OCI-LY7 (cell line): ENCODE measurements around the gene KIF6. TPM values are rescaled to one million over a fixed set of nuclear protein-coding genes. Genes with fewer than 3 reads are reported as not detected.

ENCODE experiments used
- BruUV-seq: library from RNA; stranded (reverse); fragments of 400-500 nt; replicated peaks from 2 replicates; lab custom pipeline; 2021; lab: Mats Ljungman, UMichigan
- CTCF ChIA-PET: fragments of 300-600 bp; sonication (Branson Sonifier 250); formaldehyde crosslinking; loops from one replicate; lab custom pipeline; 2022; ENCODE audit warnings: antibody characterized with exemption; ENCODE audit not compliant: unreplicated experiment; lab: Charles Lee
- POLR2A ChIA-PET: fragments of 300-600 bp; sonication (Branson Sonifier 250); formaldehyde crosslinking; loops from one replicate; lab custom pipeline; 2022; ENCODE audit warnings: antibody characterized with exemption; lab: Charles Lee
- DNase-seq: peaks from one replicate; pipeline ENCODE4 v3.0.0-alpha.2; 2015; ENCODE audit warnings: low spot score
- H2AFZ ChIP-seq: fragments of 200-600 bp; sonication (generic), shearing (Covaris generic); 2 replicates; pipeline ENCODE4 v1.6.1; 2014; ENCODE audit warnings: mild to moderate bottlenecking, antibody characterized with exemption, low read length, moderate library complexity
- H3K27ac ChIP-seq: fragments of 200-600 bp; sonication (generic); 2 replicates; pipeline ENCODE4 v1.5.1; 2014; ENCODE audit warnings: mixed run types, low read depth, mild to moderate bottlenecking, moderate library complexity, low read length, inconsistent platforms; ENCODE audit not compliant: poor library complexity, severe bottlenecking
- H3K36me3 ChIP-seq: fragments of 200-600 bp; sonication (generic); 2 replicates; pipeline ENCODE4 v1.6.1; 2014; ENCODE audit warnings: mild to moderate bottlenecking, antibody characterized with exemption, low read length, moderate library complexity, mixed read lengths; ENCODE audit not compliant: insufficient read depth
- H3K4me1 ChIP-seq: fragments of 200-600 bp; sonication (generic); 2 replicates; pipeline ENCODE4 v1.5.1; 2014; ENCODE audit warnings: mild to moderate bottlenecking, low read length; ENCODE audit not compliant: insufficient read depth, poor library complexity, severe bottlenecking
- H3K4me2 ChIP-seq: fragments of 200-600 bp; sonication (generic); 2 replicates; pipeline ENCODE4 v1.6.1; 2014; ENCODE audit warnings: mild to moderate bottlenecking, low read length
- H3K4me3 ChIP-seq: fragments of 200-600 bp; sonication (generic); 2 replicates; pipeline ENCODE4 v1.5.1; 2014; ENCODE audit warnings: mild to moderate bottlenecking, low read depth, low read length; ENCODE audit not compliant: poor library complexity, severe bottlenecking
- H3K79me2 ChIP-seq: fragments of 200-600 bp; sonication (generic); 2 replicates; pipeline ENCODE4 v1.6.1; 2016; ENCODE audit warnings: low read depth, mild to moderate bottlenecking, low read length, moderate library complexity, mixed read lengths; ENCODE audit not compliant: insufficient read depth
- H3K9me2 ChIP-seq: fragments of 200-600 bp; sonication (generic); 2 replicates; pipeline ENCODE4 v1.6.1; 2016; ENCODE audit warnings: mild to moderate bottlenecking, low read length, mixed read lengths; ENCODE audit not compliant: insufficient read depth
- H3K9me3 ChIP-seq: fragments of 200-600 bp; sonication (generic); 2 replicates; pipeline ENCODE4 v1.6.1; 2014; ENCODE audit warnings: mild to moderate bottlenecking, mixed run types, low read length, mixed read lengths
- H4K20me1 ChIP-seq: fragments of 200-600 bp; sonication (generic); 2 replicates; pipeline ENCODE4 v1.6.1; 2014; ENCODE audit warnings: mild to moderate bottlenecking, antibody characterized with exemption, low read length, moderate library complexity, mixed read lengths; ENCODE audit not compliant: insufficient read depth
- CTCF ChIP-seq: fragments of 200-600 bp; sonication (generic); conservative IDR thresholded peaks from 2 replicates; pipeline ENCODE4 v1.5.1; 2014; ENCODE audit warnings: mild to moderate bottlenecking, antibody characterized with exemption, low read length, moderate library complexity, mixed read lengths
- EZH2phosphoT487 ChIP-seq: fragments of 200-600 bp; sonication (generic); IDR thresholded peaks from 2 replicates; pipeline ENCODE4 v1.6.1; 2018; ENCODE audit warnings: low read depth, borderline replicate concordance, mild to moderate bottlenecking, mixed run types, antibody characterized with exemption, low read length, moderate library complexity, mixed read lengths
- intact Hi-C: fragments of 100-400 bp; cut with micrococcal nuclease; formaldehyde crosslinking; loops from one replicate; pipeline ENCODE4 v1.10.0; 2022; ENCODE audit not compliant: unreplicated experiment
- total RNA-seq, 2 experiments: library from RNA; depleted of rRNA in 1 of 2; stranded (reverse); fragments of >200 nt in 1 of 2; shearing (Covaris generic) in 1 of 2; gene quantifications; 2 replicates each; pipeline ENCODE4 v1.2.3, GENCODE V29; 2014 to 2022

The KIF6 gene
- total RNA-seq, 2 experiments from 2014 or later = not detected

GRCh38 chr6:39654121-39654520, 71.1 kb downstream of the KIF6 start:
- no peak for DNase-seq
- intact Hi-C loops = no loop called here
- no TSS peak for BruUV-seq
- Histone ChIP-seq H3K4me2 (no peak overlapping the region), H3K9me2 (no peaks in the 10 kb centered on the region), H4K20me1 (no peaks in the 10 kb centered on the region), H3K79me2 (no peaks in the 10 kb centered on the region), H3K4me3 (no peak overlapping the region), H3K9me3 (no peaks in the 10 kb centered on the region), H3K4me1 (no peaks in the 10 kb centered on the region), H2AFZ (no peak overlapping the region), H3K36me3 (no peaks in the 10 kb centered on the region), H3K27ac (no peak overlapping the region)
- POLR2A ChIA-PET = no interaction called here
- CTCF ChIA-PET = no interaction called here
- TF ChIP-seq CTCF = no peak
- TF ChIP-seq EZH2phosphoT487 = no peak

GRCh38 chr6:39653612-39654011, 71.6 kb downstream of the KIF6 start:
- Histone ChIP-seq H3K36me3 (no peaks in the 10 kb centered on the region), H4K20me1 (no peaks in the 10 kb centered on the region), H3K4me3 (no peak overlapping the region), H3K4me2 (no peak overlapping the region), H3K79me2 (no peaks in the 10 kb centered on the region), H3K4me1 (no peaks in the 10 kb centered on the region), H2AFZ (no peak overlapping the region), H3K9me2 (no peaks in the 10 kb centered on the region), H3K27ac (no peak overlapping the region), H3K9me3 (no peaks in the 10 kb centered on the region)
- BruUV-seq = no TSS peak
- CTCF ChIA-PET = no interaction called here
- intact Hi-C loops = no loop called here
- TF ChIP-seq CTCF (no peak), EZH2phosphoT487 (no peak)
- no peak for DNase-seq
- POLR2A ChIA-PET = no interaction called here

GRCh38 chr6:39649996-39650395, 75.2 kb downstream of the KIF6 start:
- H3K27ac ChIP-seq = no peak overlapping the region
- ChIA-PET CTCF (no interaction called here), POLR2A (interaction anchor here (1.0 kb wide), 1 partner anchor 10 kb away, joined by 3 read pairs; no protein-coding TSS in a partner anchor)

More at GRCh38 chr6:39649996-39650395, 75.2 kb downstream of the KIF6 start:
- Histone ChIP-seq H3K4me3 (no peak overlapping the region), H3K79me2 (no peaks in the 10 kb centered on the region), H2AFZ (no peak overlapping the region), H3K9me3 (no peaks in the 10 kb centered on the region), H3K4me2 (no peak overlapping the region), H3K9me2 (no peaks in the 10 kb centered on the region), H3K4me1 (no peaks in the 10 kb centered on the region), H4K20me1 (no peaks in the 10 kb centered on the region), H3K36me3 (no peaks in the 10 kb centered on the region)
- no TSS peak for BruUV-seq
- DNase-seq = no peak
- intact Hi-C loops = no loop called here
- TF ChIP-seq CTCF = no peak
- no peak for TF ChIP-seq EZH2phosphoT487
